Esophagus muscularis mucosa (tissue), 3 donors: ENCODE measurements around the gene RPRD1B.

ENCODE experiments used
- POLR2A ChIP-seq: fragments of 450-650 bp; IDR thresholded peaks from one replicate; pipeline ENCODE4 v1.6.1; 2017; ENCODE audit warnings: antibody characterized with exemption, moderate library complexity, mild to moderate bottlenecking, low read depth
- POLR2AphosphoS5 ChIP-seq, 2 donors: sonication (generic); formaldehyde crosslinking; IDR thresholded peaks; one replicate each; pipeline ENCODE4 v1.6.1; 2017; ENCODE audit warnings: antibody characterized with exemption in 2 of 2
- TF ChIP-seq, protein P1 (sequence below), 3 experiments: fragments of 200-600 bp in 2 of 3; fragments of 450-650 bp in 1 of 3; sonication (generic) in 2 of 3; IDR thresholded peaks; one replicate each; pipeline ENCODE4 v1.5.1; 2017 to 2019; ENCODE audit warnings: antibody characterized with exemption in 3 of 3, mild to moderate bottlenecking in 2 of 3, moderate library complexity in 1 of 3

DNA sequence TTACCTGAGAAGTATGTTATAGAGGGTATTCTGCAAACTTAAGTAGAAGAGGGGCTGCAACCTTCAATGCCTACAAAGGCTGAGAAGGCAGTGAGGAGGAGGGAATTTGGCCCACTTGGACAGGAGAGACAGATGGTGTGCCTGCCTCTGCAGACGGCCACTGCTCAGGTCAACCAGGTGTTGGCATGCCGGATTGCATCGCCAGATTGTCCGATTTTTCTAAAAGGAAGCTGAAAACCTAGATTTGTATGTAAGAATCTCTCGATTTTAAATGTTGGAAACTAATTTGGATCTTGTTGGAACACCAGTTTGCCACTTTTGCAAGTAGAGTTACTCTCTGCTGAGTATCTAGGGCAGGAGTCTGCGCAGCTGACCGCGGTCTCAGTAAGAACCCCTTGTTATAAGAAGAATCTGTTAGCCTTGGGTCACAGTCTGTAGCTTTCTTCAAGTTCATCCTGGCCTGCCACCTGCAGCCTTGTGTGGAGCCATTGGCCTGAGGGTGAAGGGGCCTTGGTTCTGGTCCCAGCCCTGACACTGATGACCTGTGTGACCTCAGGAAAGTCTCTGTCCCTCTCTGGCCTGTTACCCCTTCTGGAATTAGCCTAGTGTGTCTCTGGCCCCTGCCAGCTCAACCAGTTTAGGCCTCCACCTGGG, 77.1 kb downstream of the RPRD1B start:
- TF ChIP-seq POLR2A (no peak), POLR2AphosphoS5 (IDR thresholded peaks at IDR 0.05) (no peak)
- TF ChIP-seq, protein P1, sequence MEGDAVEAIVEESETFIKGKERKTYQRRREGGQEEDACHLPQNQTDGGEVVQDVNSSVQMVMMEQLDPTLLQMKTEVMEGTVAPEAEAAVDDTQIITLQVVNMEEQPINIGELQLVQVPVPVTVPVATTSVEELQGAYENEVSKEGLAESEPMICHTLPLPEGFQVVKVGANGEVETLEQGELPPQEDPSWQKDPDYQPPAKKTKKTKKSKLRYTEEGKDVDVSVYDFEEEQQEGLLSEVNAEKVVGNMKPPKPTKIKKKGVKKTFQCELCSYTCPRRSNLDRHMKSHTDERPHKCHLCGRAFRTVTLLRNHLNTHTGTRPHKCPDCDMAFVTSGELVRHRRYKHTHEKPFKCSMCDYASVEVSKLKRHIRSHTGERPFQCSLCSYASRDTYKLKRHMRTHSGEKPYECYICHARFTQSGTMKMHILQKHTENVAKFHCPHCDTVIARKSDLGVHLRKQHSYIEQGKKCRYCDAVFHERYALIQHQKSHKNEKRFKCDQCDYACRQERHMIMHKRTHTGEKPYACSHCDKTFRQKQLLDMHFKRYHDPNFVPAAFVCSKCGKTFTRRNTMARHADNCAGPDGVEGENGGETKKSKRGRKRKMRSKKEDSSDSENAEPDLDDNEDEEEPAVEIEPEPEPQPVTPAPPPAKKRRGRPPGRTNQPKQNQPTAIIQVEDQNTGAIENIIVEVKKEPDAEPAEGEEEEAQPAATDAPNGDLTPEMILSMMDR (IDR thresholded peaks at IDR 0.05): no peak
